Left ventricle myocardium inferior (tissue), 1 donor: ENCODE data around the gene PPP1R9B. TPM values are rescaled to one million over a fixed set of nuclear protein-coding genes. Genes with fewer than 3 reads are reported as not detected.

Source experiments
- DNase-seq: peaks from one replicate; pipeline ENCODE4 v3.0.0-alpha.2; 2020
- H3K27ac ChIP-seq: fragments of 200-600 bp; replicated peaks from 2 replicates; pipeline ENCODE4 v1.8.0; 2021
- H3K27me3 ChIP-seq: fragments of 200-600 bp; 2 replicates; pipeline ENCODE4 v1.8.0; 2021; ENCODE audit warnings: low read depth
- H3K36me3 ChIP-seq: fragments of 200-600 bp; 2 replicates; pipeline ENCODE4 v1.8.0; 2021
- H3K4me1 ChIP-seq: fragments of 200-600 bp; 2 replicates; pipeline ENCODE4 v1.8.0; 2021
- H3K4me3 ChIP-seq: fragments of 200-600 bp; 2 replicates; pipeline ENCODE4 v1.8.0; 2021; ENCODE audit warnings: mild to moderate bottlenecking, moderate library complexity
- H3K9me3 ChIP-seq: fragments of 200-600 bp; replicated peaks from 2 replicates; pipeline ENCODE4 v1.8.0; 2021
- CTCF ChIP-seq: fragments of 200-600 bp; IDR thresholded peaks from 2 replicates; pipeline ENCODE4 v1.8.0; 2021; ENCODE audit warnings: antibody characterized with exemption, mild to moderate bottlenecking, borderline replicate concordance
- intact Hi-C: fragments of 100-400 bp; cut with micrococcal nuclease; formaldehyde crosslinking; loops from one replicate; pipeline ENCODE4 v1.11.0; 2022
- total RNA-seq: library from RNA; stranded (reverse); fragmentation: NEBNext Ultra II Directional; extraction: Animal tissue kit (Norgen Biotek cat#: 25700); gene quantifications from one replicate; pipeline ENCODE4 v1.2.1, GENCODE V29; 2021
- donor health status: DM: no; HTN: yes; CAD: no; lungs with severe emphysema.

The PPP1R9B gene
- total RNA-seq, 1 donor from 2014 or later = 33.0 TPM

- peak overlapping the region; percentile 97 for H3K27ac ChIP-seq
- no peak for DNase-seq
- no peak for TF ChIP-seq CTCF
- H3K4me3 ChIP-seq = no peak overlapping the region
- peaks cover 82% of the 10 kb centered on the region for H3K4me1 ChIP-seq
- no peaks in the 10 kb centered on the region for H3K27me3 ChIP-seq
- peaks cover 40% of the 10 kb centered on the region for H3K36me3 ChIP-seq
- intact Hi-C loops = loop anchor here (10.0 kb wide), 1 partner anchor 67 kb away; the partner anchor contains the start of gene SGCA
- no peaks in the 10 kb centered on the region for H3K9me3 ChIP-seq
Observed at GRCh38 chr17:50097926-50098325, 52.6 kb downstream of the PPP1R9B start.

- H3K4me3 ChIP-seq = peak overlapping the region; percentile 99
- peaks cover 77% of the 10 kb centered on the region for H3K4me1 ChIP-seq
- H3K36me3 ChIP-seq = peaks cover 40% of the 10 kb centered on the region
- DNase-seq = no peak
- peak overlapping the region; percentile 97 for H3K27ac ChIP-seq
- TF ChIP-seq CTCF = no peak
- no peaks in the 10 kb centered on the region for H3K27me3 ChIP-seq
- no peaks in the 10 kb centered on the region for H3K9me3 ChIP-seq
- intact Hi-C loops = loop anchor here (10.0 kb wide), 1 partner anchor 67 kb away; the partner anchor contains the start of gene SGCA
Observed at GRCh38 chr17:50097455-50097854, 53.0 kb downstream of the PPP1R9B start.

- no peaks in the 10 kb centered on the region for H3K9me3 ChIP-seq
- DNase-seq = no peak
- TF ChIP-seq CTCF = no peak
- H3K36me3 ChIP-seq = peaks cover 40% of the 10 kb centered on the region
- intact Hi-C loops = loop anchor here (10.0 kb wide), 1 partner anchor 68 kb away; the partner anchor contains the start of gene SGCA
- peak overlapping the region; percentile 97 for H3K27ac ChIP-seq
- peak overlapping the region; percentile 99 for H3K4me3 ChIP-seq
- H3K4me1 ChIP-seq = peaks cover 74% of the 10 kb centered on the region
- no peaks in the 10 kb centered on the region for H3K27me3 ChIP-seq
Observed at GRCh38 chr17:50096758-50097157, 53.7 kb downstream of the PPP1R9B start.

GRCh38 chr17:50096092-50096491 is 54.4 kb downstream of the PPP1R9B start:
- H3K4me3 ChIP-seq = peak overlapping the region; percentile 99
- no peak for DNase-seq
- intact Hi-C loops = loop anchor here (10.0 kb wide), 1 partner anchor 69 kb away; the partner anchor contains the start of gene SGCA
- H3K9me3 ChIP-seq = no peaks in the 10 kb centered on the region
- no peaks in the 10 kb centered on the region for H3K27me3 ChIP-seq
- peaks cover 37% of the 10 kb centered on the region for H3K36me3 ChIP-seq
- peaks cover 70% of the 10 kb centered on the region for H3K4me1 ChIP-seq
- H3K27ac ChIP-seq = peak overlapping the region; percentile 97
- TF ChIP-seq CTCF = no peak

GRCh38 chr17:50095626-50096037 is 54.8 kb downstream of the PPP1R9B start:
- TF ChIP-seq CTCF = no peak
- intact Hi-C loops = loop anchor here (10.0 kb wide), 1 partner anchor 69 kb away; the partner anchor contains the start of gene SGCA
- Histone ChIP-seq H3K27ac (peak overlapping the region; percentile 97), H3K9me3 (no peaks in the 10 kb centered on the region), H3K4me1 (peaks cover 65% of the 10 kb centered on the region), H3K4me3 (peak overlapping the region; percentile 99), H3K27me3 (no peaks in the 10 kb centered on the region), H3K36me3 (peaks cover 34% of the 10 kb centered on the region)
- no peak for DNase-seq
